Fibroblast of mammary gland (primary cell): ENCODE data around the gene IL24.
A peak's percentile ranks its signal among the peaks of the same experiment; 100 is the strongest.

ENCODE experiments used
- DNase-seq: peaks from one replicate; pipeline ENCODE4 v3.0.0-alpha.2; 2010; ENCODE audit warnings: low read depth
- H3K4me3 ChIP-seq: 2 replicates; pipeline ENCODE4 v1.5.1; 2011; ENCODE audit warnings: low read depth, mild to moderate bottlenecking, low read length, moderate library complexity; ENCODE audit not compliant: control insufficient read depth
- TF ChIP-seq, protein P1 (sequence below): conservative IDR thresholded peaks from 2 replicates; pipeline ENCODE4 v1.5.1; 2011; ENCODE audit warnings: low read depth, low read length, inconsistent platforms; ENCODE audit not compliant: control insufficient read depth, insufficient read depth

IL24 gene

DNA sequence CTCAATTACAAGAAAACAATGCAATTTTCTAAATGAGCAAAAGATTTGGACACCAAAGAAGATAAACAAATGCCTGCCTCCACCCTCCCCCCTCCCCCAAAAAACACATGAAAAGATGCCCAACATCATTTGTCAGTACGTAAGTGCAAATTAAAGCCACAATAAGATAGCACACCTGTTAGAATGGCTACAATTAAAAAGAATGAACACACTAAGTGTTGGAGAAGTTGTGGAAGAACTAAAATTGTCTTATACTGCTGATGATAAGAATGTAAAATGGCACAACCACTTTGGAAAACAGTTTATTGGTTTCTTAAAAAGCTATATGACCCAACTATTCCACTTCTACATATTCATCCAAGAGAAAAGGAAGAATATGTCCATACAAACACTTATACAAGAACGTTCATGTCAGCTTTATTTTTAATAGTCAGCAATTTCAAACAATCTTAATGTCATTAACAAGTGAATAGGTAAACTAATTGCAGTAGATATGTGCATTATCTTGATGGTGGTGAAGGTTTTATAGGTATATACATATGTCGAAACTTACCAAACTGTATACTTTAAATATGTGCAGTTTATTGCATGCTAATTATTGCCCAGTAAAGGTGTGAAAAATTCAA is 21.4 kb upstream of the IL24 start:
- TF ChIP-seq, protein P1, sequence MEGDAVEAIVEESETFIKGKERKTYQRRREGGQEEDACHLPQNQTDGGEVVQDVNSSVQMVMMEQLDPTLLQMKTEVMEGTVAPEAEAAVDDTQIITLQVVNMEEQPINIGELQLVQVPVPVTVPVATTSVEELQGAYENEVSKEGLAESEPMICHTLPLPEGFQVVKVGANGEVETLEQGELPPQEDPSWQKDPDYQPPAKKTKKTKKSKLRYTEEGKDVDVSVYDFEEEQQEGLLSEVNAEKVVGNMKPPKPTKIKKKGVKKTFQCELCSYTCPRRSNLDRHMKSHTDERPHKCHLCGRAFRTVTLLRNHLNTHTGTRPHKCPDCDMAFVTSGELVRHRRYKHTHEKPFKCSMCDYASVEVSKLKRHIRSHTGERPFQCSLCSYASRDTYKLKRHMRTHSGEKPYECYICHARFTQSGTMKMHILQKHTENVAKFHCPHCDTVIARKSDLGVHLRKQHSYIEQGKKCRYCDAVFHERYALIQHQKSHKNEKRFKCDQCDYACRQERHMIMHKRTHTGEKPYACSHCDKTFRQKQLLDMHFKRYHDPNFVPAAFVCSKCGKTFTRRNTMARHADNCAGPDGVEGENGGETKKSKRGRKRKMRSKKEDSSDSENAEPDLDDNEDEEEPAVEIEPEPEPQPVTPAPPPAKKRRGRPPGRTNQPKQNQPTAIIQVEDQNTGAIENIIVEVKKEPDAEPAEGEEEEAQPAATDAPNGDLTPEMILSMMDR: no peak

DNA sequence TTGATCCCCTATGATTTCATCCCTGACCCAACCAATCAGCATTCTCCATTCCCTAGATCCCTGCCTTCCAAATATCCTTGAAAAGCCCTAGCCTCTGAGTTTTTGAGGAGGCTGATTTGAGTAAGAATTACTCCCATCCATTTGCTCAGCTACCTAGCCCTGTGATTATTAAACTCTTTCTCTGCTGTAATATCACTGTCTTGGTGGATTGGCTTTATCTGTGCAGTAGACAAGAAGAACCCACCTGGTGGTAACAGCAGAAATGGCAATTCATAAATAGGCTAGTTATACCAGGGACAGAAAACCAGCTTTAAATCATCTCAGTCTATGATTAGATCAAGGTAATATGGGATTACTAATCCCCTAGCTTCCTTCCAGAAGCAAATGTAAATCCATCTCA is 18.8 kb upstream of the IL24 start:
- DNase-seq: no peak
- H3K4me3 ChIP-seq: no peak overlapping the region
- TF ChIP-seq, protein P1: peak; percentile 29

More for the DNA sequence above, 21.4 kb upstream of the IL24 start:
- no peak overlapping the region for H3K4me3 ChIP-seq
- DNase-seq: no peak

DNA sequence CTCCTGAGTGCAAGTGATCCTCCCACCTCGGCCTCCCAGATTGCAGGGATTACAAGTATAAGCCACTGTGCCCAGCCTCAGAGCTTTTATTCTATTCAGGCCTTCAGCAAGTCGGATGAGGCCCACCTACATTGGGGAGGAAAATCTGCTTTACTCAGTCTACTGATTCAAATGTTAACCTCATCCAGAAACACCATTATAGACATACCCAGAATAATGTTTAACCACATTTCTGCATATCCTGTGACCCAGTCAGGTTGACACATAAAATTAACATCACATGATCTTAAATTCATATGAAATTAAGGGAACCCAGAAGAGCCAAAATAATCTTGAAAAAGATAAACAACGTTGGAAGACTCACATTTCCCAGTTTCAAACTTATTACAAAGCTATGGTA is 16.9 kb upstream of the IL24 start:
- H3K4me3 ChIP-seq: no peak overlapping the region
- TF ChIP-seq, protein P1: no peak
- DNase-seq: no peak

DNA sequence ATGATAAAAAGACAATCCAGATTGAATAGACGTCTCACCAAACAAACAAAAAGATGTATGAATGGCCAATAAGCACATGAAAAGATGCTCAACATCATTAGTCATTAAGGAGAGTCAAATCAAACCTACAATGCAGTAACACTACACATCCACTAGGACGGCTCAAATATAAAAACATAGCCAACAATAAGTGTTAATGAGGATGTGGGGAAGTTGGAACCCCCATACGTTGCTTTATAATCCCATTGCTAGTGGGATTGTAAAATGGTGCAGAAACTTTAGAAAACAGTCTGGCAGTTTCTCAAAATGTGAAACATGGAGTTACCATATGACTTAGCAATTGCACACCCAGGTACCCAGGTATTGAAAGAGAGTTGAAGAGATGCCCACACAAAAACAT is 14.7 kb upstream of the IL24 start:
- DNase-seq: no peak
- TF ChIP-seq, protein P1: peak; percentile 9
- no peak overlapping the region for H3K4me3 ChIP-seq

DNA sequence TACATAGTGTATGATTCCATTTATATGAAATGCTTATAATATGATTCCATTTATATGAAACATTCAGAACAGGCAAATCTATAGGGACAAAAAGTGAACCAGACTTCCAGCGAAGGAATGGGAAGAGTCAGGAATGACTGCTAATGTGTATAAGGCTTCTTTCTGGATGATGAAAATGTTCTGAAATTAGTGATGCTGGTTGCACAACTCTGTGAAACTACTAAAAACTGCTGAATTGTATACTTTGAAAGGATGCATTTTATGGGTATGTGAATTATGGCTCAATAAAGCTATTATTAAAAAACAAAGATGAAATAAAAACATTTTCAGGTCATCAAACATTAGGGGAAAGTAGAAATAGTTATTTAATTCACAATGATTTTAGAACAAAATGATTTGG is 14.1 kb upstream of the IL24 start:
- H3K4me3 ChIP-seq: no peak overlapping the region
- TF ChIP-seq, protein P1: no peak
- DNase-seq: no peak

DNA sequence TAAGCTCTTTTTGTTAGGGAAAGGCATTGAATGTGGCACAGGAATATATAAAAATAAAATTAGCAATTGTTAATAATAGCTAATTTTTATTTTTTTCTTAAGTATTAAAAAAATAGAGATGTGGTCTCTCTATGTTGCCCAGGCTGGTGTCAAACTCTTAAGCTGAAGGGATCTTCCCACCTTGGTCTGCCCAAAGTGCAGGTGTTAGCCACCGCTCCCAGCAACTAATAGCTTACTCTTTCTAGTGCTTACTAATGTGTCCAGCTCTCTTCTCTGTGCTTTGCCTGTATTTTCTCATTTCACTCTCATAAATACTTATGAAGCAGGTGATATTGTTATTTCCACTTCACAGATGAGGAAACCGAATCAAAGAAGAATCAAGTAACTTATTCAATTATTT is 13.4 kb upstream of the IL24 start:
- DNase-seq: no peak
- TF ChIP-seq, protein P1: no peak

More for the DNA sequence above, 13.4 kb upstream of the IL24 start:
- no peak overlapping the region for H3K4me3 ChIP-seq
